Thyroid gland (tissue), 4 donors: ENCODE results near the gene NXN.

Experiments used
- CTCF ChIP-seq, 6 experiments: fragments of 200-600 bp in 3 of 6; fragments of 450-650 bp in 3 of 6; sonication (generic) in 3 of 6; IDR thresholded peaks; one replicate each; pipeline ENCODE4 v1.5.1; 2016 to 2019; ENCODE audit warnings: antibody characterized with exemption in 6 of 6, mild to moderate bottlenecking in 2 of 6, inconsistent platforms in 1 of 6, moderate library complexity in 1 of 6
- POLR2A ChIP-seq, 2 donors: fragments of 450-650 bp; IDR thresholded peaks; one replicate each; pipeline ENCODE4 v1.6.1; 2017; ENCODE audit warnings: antibody characterized with exemption in 2 of 2, mild to moderate bottlenecking in 2 of 2, moderate library complexity in 1 of 2

- no peak for TF ChIP-seq CTCF (IDR thresholded peaks at IDR 0.05)
- no peak for TF ChIP-seq POLR2A (IDR thresholded peaks at IDR 0.05)
Observed at GRCh38 chr17:836151-836550, 143.4 kb downstream of the NXN start.
